Smooth muscle cell (in vitro differentiated cells): ENCODE data around the gene ZNF787. TPM values are rescaled to one million over a fixed set of nuclear protein-coding genes. Genes with fewer than 3 reads are reported as not detected.

Experiments
- DNase-seq: peaks from one replicate; lab custom pipeline; 2025; ENCODE audit not compliant: unreplicated experiment; lab: John Stamatoyannopoulos, UW
- H2AFZ ChIP-seq: fragments of 200-600 bp; sonication (generic); 2 replicates; pipeline ENCODE4 v1.6.0; 2016; ENCODE audit warnings: antibody characterized with exemption, low read depth, mild to moderate bottlenecking
- H3F3A ChIP-seq: fragments of 200-600 bp; sonication (generic); 2 replicates; pipeline ENCODE4 v1.6.0; 2017; ENCODE audit warnings: antibody characterized with exemption, low read depth
- H3K27ac ChIP-seq: fragments of 200-600 bp; sonication (generic); 2 replicates; pipeline ENCODE4 v1.5.1; 2016; ENCODE audit warnings: low read depth, mild to moderate bottlenecking
- H3K27me3 ChIP-seq: fragments of 200-600 bp; sonication (generic); 2 replicates; pipeline ENCODE4 v1.6.1; 2016; ENCODE audit warnings: low read depth, mild to moderate bottlenecking
- H3K36me3 ChIP-seq: fragments of 200-600 bp; sonication (generic); 2 replicates; pipeline ENCODE4 v1.5.1; 2016; ENCODE audit warnings: low read depth
- H3K4me1 ChIP-seq: fragments of 200-600 bp; sonication (generic); 2 replicates; pipeline ENCODE4 v1.5.1; 2016; ENCODE audit warnings: low read depth
- H3K4me2 ChIP-seq: fragments of 200-600 bp; sonication (generic); 2 replicates; pipeline ENCODE4 v1.6.0; 2016; ENCODE audit warnings: mild to moderate bottlenecking
- H3K4me3 ChIP-seq: fragments of 200-600 bp; sonication (generic); 2 replicates; pipeline ENCODE4 v1.5.1; 2016; ENCODE audit warnings: mild to moderate bottlenecking
- H3K79me2 ChIP-seq: fragments of 200-600 bp; sonication (generic); 2 replicates; pipeline ENCODE4 v1.6.0; 2016; ENCODE audit warnings: low read depth, mild to moderate bottlenecking
- H3K9ac ChIP-seq: fragments of 200-600 bp; sonication (generic); 2 replicates; pipeline ENCODE4 v1.6.0; 2016; ENCODE audit warnings: low read depth
- H3K9me3 ChIP-seq: fragments of 200-600 bp; sonication (generic); replicated peaks from 2 replicates; pipeline ENCODE4 v1.5.1; 2016; ENCODE audit warnings: low read depth
- H4K20me1 ChIP-seq: fragments of 200-600 bp; sonication (generic); 2 replicates; pipeline ENCODE4 v1.6.0; 2016; ENCODE audit warnings: low read depth
- CTCF ChIP-seq: fragments of 200-600 bp; sonication (generic); IDR thresholded peaks from 2 replicates; pipeline ENCODE4 v1.5.1; 2017; ENCODE audit warnings: borderline replicate concordance, mild to moderate bottlenecking, antibody characterized with exemption; ENCODE audit not compliant: insufficient read depth, poor library complexity, severe bottlenecking
- WGBS: methylation state at CpG from one replicate; pipeline ENCODE4 v1.1.7; 2016; ENCODE audit warnings: low lambda C conversion rate; 5-methylcytosine and 5-hydroxymethylcytosine counted together
- polyA plus RNA-seq: library from polyadenylated mRNA; unstranded; fragments of >200 nt; fragmentation: Nextera tagmentation; extraction: Ambion mirVana; gene quantifications from 2 replicates; pipeline ENCODE4 v1.2.1, GENCODE V29; 2016
- total RNA-seq: library from RNA; depleted of rRNA; stranded (reverse); fragments of >200 nt; gene quantifications from 2 replicates; pipeline ENCODE4 v1.2.3, GENCODE V29; 2014

Gene ZNF787
- total and polyA plus RNA-seq, 2 experiments from 2014 or later: 10.0 to 20.3 TPM

DNA sequence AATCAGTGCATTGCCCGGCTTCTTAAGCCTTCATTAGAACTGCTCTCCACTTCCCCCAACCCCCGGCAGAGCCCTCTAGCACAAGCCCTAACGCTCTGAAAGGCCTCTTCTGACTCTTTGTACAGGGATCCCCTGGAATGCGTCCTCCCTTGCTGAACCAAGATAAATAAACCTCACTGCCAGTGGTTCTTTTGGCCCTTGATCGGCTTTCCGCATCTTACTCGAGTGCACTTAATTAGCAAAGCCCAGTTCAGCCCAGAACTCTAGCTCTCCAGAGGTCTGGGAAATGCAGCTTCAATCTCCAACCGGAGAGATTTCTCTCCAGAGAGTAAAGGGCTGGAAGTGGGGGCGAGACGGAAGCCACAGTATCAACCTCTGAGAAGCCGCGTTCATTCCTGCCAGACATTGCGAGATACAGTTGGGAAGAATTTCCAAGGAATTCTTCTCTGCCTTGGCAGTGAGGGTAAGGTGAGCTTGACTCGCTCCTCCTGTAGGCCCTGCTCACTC is 11.3 kb upstream of the ZNF787 start:
- Histone ChIP-seq H3K27me3 (no peaks in the 10 kb centered on the region), H3K27ac (peak overlapping the region; percentile 71), H2AFZ (peak overlapping the region; percentile 86), H3F3A (no peaks in the 10 kb centered on the region), H4K20me1 (no peaks in the 10 kb centered on the region), H3K9ac (no peak overlapping the region), H3K4me2 (peak overlapping the region; percentile 77), H3K79me2 (no peaks in the 10 kb centered on the region), H3K36me3 (no peaks in the 10 kb centered on the region), H3K4me3 (no peak overlapping the region), H3K9me3 (no peaks in the 10 kb centered on the region), H3K4me1 (peaks cover 8% of the 10 kb centered on the region)
- DNase-seq: no peak
- WGBS: 15% methylated on average over 14 of the region's 14 CpGs
- TF ChIP-seq CTCF: no peak

DNA sequence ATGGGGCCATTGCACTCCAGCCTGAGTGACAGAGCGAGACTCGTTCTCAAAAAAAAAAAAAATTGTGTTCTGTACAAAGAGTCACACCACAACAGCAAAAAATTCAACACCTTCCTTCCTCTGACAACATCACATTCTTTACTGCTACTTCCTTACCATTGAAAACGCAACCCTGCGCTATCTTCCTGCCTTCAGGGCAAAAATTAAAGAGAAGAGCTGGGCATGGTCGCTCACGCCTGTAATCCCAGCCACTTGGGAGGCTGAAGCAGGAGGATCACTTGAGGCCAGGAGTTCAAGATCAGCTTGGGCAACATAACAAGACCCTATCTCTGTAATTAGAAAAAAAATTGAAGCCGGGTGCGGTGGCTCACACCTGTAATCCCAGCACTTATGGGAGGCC is 10.6 kb upstream of the ZNF787 start:
- H4K20me1 ChIP-seq: no peaks in the 10 kb centered on the region
- 94% methylated on average over 8 of the region's 8 CpGs for WGBS
- peak overlapping the region; percentile 77 for H3K4me2 ChIP-seq
- no peaks in the 10 kb centered on the region for H3K27me3 ChIP-seq
- no peak overlapping the region for H2AFZ ChIP-seq
- no peak overlapping the region for H3K4me3 ChIP-seq
- H3K79me2 ChIP-seq: no peaks in the 10 kb centered on the region
- no peaks in the 10 kb centered on the region for H3F3A ChIP-seq
- DNase-seq: no peak
- no peaks in the 10 kb centered on the region for H3K36me3 ChIP-seq
- H3K4me1 ChIP-seq: peaks cover 8% of the 10 kb centered on the region
- no peak overlapping the region for H3K9ac ChIP-seq
- peak overlapping the region; percentile 71 for H3K27ac ChIP-seq
- no peak for TF ChIP-seq CTCF
- no peaks in the 10 kb centered on the region for H3K9me3 ChIP-seq

DNA sequence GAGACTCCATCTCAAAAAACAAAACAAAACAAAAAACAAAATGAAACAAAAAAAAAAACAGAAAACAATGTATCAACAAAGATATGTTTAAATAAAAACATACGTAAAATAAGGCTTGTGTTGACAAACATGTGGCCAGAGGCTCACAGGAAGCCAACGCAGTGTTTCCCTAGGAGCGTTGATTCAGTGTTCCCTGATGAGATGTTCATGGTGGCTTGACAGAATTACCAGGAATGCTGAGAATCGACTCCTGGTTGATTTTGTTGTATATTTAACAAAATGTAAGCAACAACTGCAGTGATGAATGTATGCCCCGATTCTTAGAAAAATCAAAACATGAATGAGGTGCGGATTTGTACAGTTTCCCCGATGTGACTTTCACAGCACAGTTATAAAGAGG is 8.9 kb upstream of the ZNF787 start:
- no peak for DNase-seq
- Histone ChIP-seq H3K36me3 (no peaks in the 10 kb centered on the region), H3K27ac (no peak overlapping the region), H3K27me3 (no peaks in the 10 kb centered on the region), H3K9me3 (no peaks in the 10 kb centered on the region), H3K4me2 (no peak overlapping the region), H3K9ac (no peak overlapping the region), H3F3A (no peaks in the 10 kb centered on the region), H4K20me1 (no peaks in the 10 kb centered on the region), H3K4me3 (no peak overlapping the region), H3K4me1 (peaks cover 8% of the 10 kb centered on the region), H2AFZ (no peak overlapping the region), H3K79me2 (no peaks in the 10 kb centered on the region)
- WGBS: 94% methylated on average over 7 of the region's 7 CpGs
- no peak for TF ChIP-seq CTCF
